ENCODE data around the gene RAB42.
"Not testable (repeated sequence)": the region's sequence is repeated elsewhere in the genome, so short reads cannot be mapped to it uniquely, and the experiment has no call there.

RAB42 gene

GRCh38 chr1:28591708-28592320 is at the start of gene RAB42:
TSS of gene RAB42 (plus strand) at chr1:28592265. CDS start at chr1:28592512, 247 bp downstream.
- DNase-seq (ENCODE audit: low read depth in 4 of 4, low spot score in 1 of 4): no peak

- DNase-seq (ENCODE audit: low read depth in 4 of 4, low spot score in 1 of 4): no peak
Measured at GRCh38 chr1:28545246-28545628, 46.8 kb upstream of the RAB42 start.

- no peak for DNase-seq (ENCODE audit: low read depth in 4 of 4, low spot score in 1 of 4)
Measured at GRCh38 chr1:28548318-28548717, 43.7 kb upstream of the RAB42 start.

- no peak for DNase-seq (ENCODE audit: low read depth in 4 of 4, low spot score in 1 of 4)
Measured at GRCh38 chr1:28551381-28551780, 40.7 kb upstream of the RAB42 start.

GRCh38 chr1:28552758-28553663 is 39.1 kb upstream of the RAB42 start, which contains the start of gene TRNAU1AP:
TSS of gene TRNAU1AP (plus strand) at chr1:28553085. CDS start at chr1:28553111, 26 bp downstream.
- DNase-seq (ENCODE audit: low read depth in 4 of 4, low spot score in 1 of 4): peak; percentile 91 to 97 (median 94)

- no peak for DNase-seq (ENCODE audit: low read depth in 4 of 4, low spot score in 1 of 4)
Measured at GRCh38 chr1:28560886-28561285, 31.2 kb upstream of the RAB42 start.

GRCh38 chr1:28564310-28564709 is 27.8 kb upstream of the RAB42 start:
- DNase-seq (ENCODE audit: low read depth in 4 of 4, low spot score in 1 of 4): no peak

GRCh38 chr1:28565040-28565439 is 27.0 kb upstream of the RAB42 start:
- DNase-seq (ENCODE audit: low read depth in 4 of 4, low spot score in 1 of 4): no peak

GRCh38 chr1:28565726-28566125 is 26.3 kb upstream of the RAB42 start:
- no peak for DNase-seq (ENCODE audit: low read depth in 4 of 4, low spot score in 1 of 4)

GRCh38 chr1:28566931-28567330 is 25.1 kb upstream of the RAB42 start:
- DNase-seq (ENCODE audit: low read depth in 4 of 4, low spot score in 1 of 4): no peak

- DNase-seq (ENCODE audit: low read depth in 4 of 4, low spot score in 1 of 4): no peak
Measured at GRCh38 chr1:28571911-28572310, 20.2 kb upstream of the RAB42 start.

- not testable (repeated sequence) for DNase-seq (ENCODE audit: low read depth in 4 of 4, low spot score in 1 of 4)
Measured at GRCh38 chr1:28572891-28573290, 19.2 kb upstream of the RAB42 start.

- no peak for DNase-seq (ENCODE audit: low read depth in 4 of 4, low spot score in 1 of 4)
Measured at GRCh38 chr1:28573564-28573963, 18.5 kb upstream of the RAB42 start.

- DNase-seq (ENCODE audit: low read depth in 4 of 4, low spot score in 1 of 4): peak in 2 of 4 experiments; percentile 28 to 35
Measured at GRCh38 chr1:28577052-28577678, 14.9 kb upstream of the RAB42 start.

- peak in 1 of 4 experiments; percentile 10 for DNase-seq (ENCODE audit: low read depth in 4 of 4, low spot score in 1 of 4)
Measured at GRCh38 chr1:28577738-28578536, 14.1 kb upstream of the RAB42 start.

GRCh38 chr1:28578696-28579218 is 13.3 kb upstream of the RAB42 start:
- no peak for DNase-seq (ENCODE audit: low read depth in 4 of 4, low spot score in 1 of 4)

- DNase-seq (ENCODE audit: low read depth in 4 of 4, low spot score in 1 of 4): no peak
Measured at GRCh38 chr1:28579401-28579800, 12.7 kb upstream of the RAB42 start.

- peak in 2 of 4 experiments; percentile 36 to 40 for DNase-seq (ENCODE audit: low read depth in 4 of 4, low spot score in 1 of 4)
Measured at GRCh38 chr1:28580722-28581530, 11.1 kb upstream of the RAB42 start.

GRCh38 chr1:28581531-28582247 is 10.4 kb upstream of the RAB42 start:
- DNase-seq (ENCODE audit: low read depth in 4 of 4, low spot score in 1 of 4): peak; percentile 86 to 93 (median 89)
